Ovary (tissue), 9 donors: ENCODE results near the gene ARID1B. TPM values are rescaled to one million over a fixed set of nuclear protein-coding genes. Genes with fewer than 3 reads are reported as not detected.

ENCODE experiments used
- DNase-seq, 5 donors: peaks; one replicate each; pipeline ENCODE4 v3.0.0-alpha.2; 2019 to 2020
- H3K27ac ChIP-seq, 2 donors: fragments of 200-600 bp; one replicate each; pipeline versions ENCODE4 v1.5.1 to v1.8.0; 2019 to 2022
- H3K27me3 ChIP-seq: fragments of 200-600 bp; one replicate; pipeline ENCODE4 v1.8.0; 2022
- H3K36me3 ChIP-seq: fragments of 200-600 bp; sonication (generic); one replicate; pipeline ENCODE4 v1.5.1; 2019
- H3K4me1 ChIP-seq: one replicate; pipeline ENCODE4 v1.8.1; 2013; ENCODE audit warnings: mild to moderate bottlenecking, moderate library complexity; ENCODE audit not compliant: insufficient read depth
- H3K4me3 ChIP-seq: fragments of 200-600 bp; sonication (generic); one replicate; pipeline ENCODE4 v1.5.1; 2017
- H3K9me3 ChIP-seq, 2 donors: fragments of 200-600 bp in 1 of 2; sonication (generic) in 1 of 2; one replicate each; pipeline versions ENCODE4 v1.5.1 to v1.8.1; 2013 to 2019; ENCODE audit warnings: mild to moderate bottlenecking in 1 of 2, moderate library complexity in 1 of 2
- CTCF ChIP-seq, 3 donors: fragments of 450-650 bp in 2 of 3; fragments of 200-600 bp in 1 of 3; IDR thresholded peaks; one replicate each; pipeline versions ENCODE4 v1.5.1 to v1.8.0; 2016 to 2022; ENCODE audit warnings: antibody characterized with exemption in 3 of 3, mild to moderate bottlenecking in 1 of 3
- EP300 ChIP-seq: sonication (generic); formaldehyde crosslinking; IDR thresholded peaks from one replicate; pipeline ENCODE4 v1.6.1; 2017; ENCODE audit warnings: antibody characterized with exemption
- POLR2A ChIP-seq: fragments of 450-650 bp; IDR thresholded peaks from one replicate; pipeline ENCODE4 v1.6.1; 2017; ENCODE audit warnings: antibody characterized with exemption, mild to moderate bottlenecking, moderate library complexity
- WGBS, 3 donors: extraction: QIAGEN DNeasy Blood & Tissue Kit in 1 of 3; methylation state at CpG; one replicate each; pipeline versions ENCODE4 v1.1.5 to v1.1.7; 2013 to 2017; 5-methylcytosine and 5-hydroxymethylcytosine counted together
- intact Hi-C, 4 donors: fragments of 100-400 bp; cut with DNase I; formaldehyde crosslinking; loops; one replicate each; pipeline versions ENCODE4 v1.11.0 to v1.15.1; 2022 to 2023
- polyA plus RNA-seq, 2 donors: library from polyadenylated mRNA; stranded (reverse); fragments of 200-250 nt in 1 of 2; fragments of 350-450 nt in 1 of 2; fragmentation: Illumina TruSeq in 1 of 2; extraction: RNeasy Lipid Tissue Mini Kit (QIAGEN cat#74804) in 1 of 2; gene quantifications; one replicate each; pipeline ENCODE4 v1.2.3, GENCODE V29; 2013 to 2014
- total RNA-seq, 7 donors: library from RNA; depleted of rRNA in 2 of 7; stranded (reverse); fragments of >200 nt in 2 of 7; fragmentation: NEBNext Ultra II Directional in 3 of 7; extraction: Animal tissue kit (Norgen Biotek cat#: 25700) in 3 of 7; gene quantifications; one replicate each; pipeline versions ENCODE4 v1.1.0 to v1.2.4, GENCODE V29; 2016 to 2023
- donor health status: DM: no; HTN: no; CAD: no; lungs with moderate emphysema.
- donor health status: DM: no; HTN: no; CAD: no.
- donor health status: Bipolar disorder and iron deficiency.
- donor health status: DM: yes; HTN: yes; CAD: no.
- donor health status: DM: no; HTN: no; CAD: no.
- donor health status: DM: yes; HTN: yes; CAD: no.

Gene ARID1B
- total and polyA plus RNA-seq, 9 donors, result 33.2 to 144 (median 105) TPM

DNA sequence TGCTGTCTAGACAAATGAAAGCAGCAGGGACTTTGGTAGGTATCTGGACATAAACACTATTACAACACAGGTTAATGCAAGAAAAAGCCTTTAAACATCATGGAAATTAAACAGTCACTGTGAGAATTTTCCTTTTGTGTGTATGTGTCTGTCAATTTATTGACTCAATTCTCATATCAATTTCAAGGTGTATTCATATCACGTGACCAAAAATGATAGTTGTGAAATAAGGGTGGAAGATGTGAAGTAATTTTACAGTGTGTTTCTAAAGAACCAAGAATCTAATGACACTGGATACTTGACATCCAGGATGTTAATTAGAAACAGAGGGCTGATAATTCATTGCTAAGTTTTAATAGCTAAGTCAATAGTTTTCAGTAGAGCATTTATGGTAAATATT is 302.1 kb downstream of the ARID1B start:
- peaks cover 11% of the 10 kb centered on the region for H3K4me1 ChIP-seq
- intact Hi-C loops, result no loop called here
- no peaks in the 10 kb centered on the region for H3K9me3 ChIP-seq
- no peaks in the 10 kb centered on the region for H3K36me3 ChIP-seq
- 73 to 84% (median 82%) methylated on average over 1 of the region's 1 CpG for WGBS, 3 donors
- DNase-seq, result no peak
- H3K27me3 ChIP-seq, result no peaks in the 10 kb centered on the region
- TF ChIP-seq EP300 (no peak), CTCF (IDR thresholded peaks at IDR 0.05) (no peak), POLR2A (no peak)
- no peak overlapping the region for H3K27ac ChIP-seq
- H3K4me3 ChIP-seq, result no peak overlapping the region

DNA sequence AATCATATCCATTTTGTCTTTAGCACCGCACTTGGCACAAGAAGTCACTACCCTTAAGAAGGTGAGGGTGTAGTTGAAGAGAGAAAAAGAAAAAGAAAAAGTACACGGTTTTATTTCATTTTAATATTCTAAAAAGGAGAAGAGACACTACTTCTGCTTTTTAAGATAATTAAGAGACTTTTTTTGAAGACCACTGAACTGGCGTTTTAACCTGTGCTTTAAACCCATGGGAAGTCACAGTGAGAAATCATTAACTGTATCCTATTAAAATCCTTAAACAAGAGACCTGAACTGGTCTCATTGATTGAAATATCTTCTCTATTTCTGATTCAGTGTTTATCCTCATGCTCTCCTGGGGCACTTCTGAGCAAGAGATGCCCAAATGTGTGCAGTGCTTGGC is 302.6 kb downstream of the ARID1B start:
- DNase-seq, result no peak
- Histone ChIP-seq H3K4me1 (peaks cover 10% of the 10 kb centered on the region), H3K27me3 (no peaks in the 10 kb centered on the region), H3K36me3 (no peaks in the 10 kb centered on the region), H3K9me3 (no peaks in the 10 kb centered on the region), H3K27ac (no peak overlapping the region), H3K4me3 (no peak overlapping the region)
- 83 to 88% (median 87%) methylated on average over 3 of the region's 3 CpGs for WGBS, 3 donors
- TF ChIP-seq CTCF (IDR thresholded peaks at IDR 0.05) (no peak), POLR2A (no peak), EP300 (no peak)
- intact Hi-C loops, result loop anchor here in 1 of 4 donors (10.0 kb wide), 1 partner anchor 1555 kb away; no protein-coding TSS in a partner anchor

- no peak for DNase-seq
- Histone ChIP-seq H3K27ac (no peak overlapping the region), H3K4me3 (no peak overlapping the region), H3K36me3 (no peaks in the 10 kb centered on the region), H3K27me3 (no peaks in the 10 kb centered on the region), H3K9me3 (no peaks in the 10 kb centered on the region), H3K4me1 (peaks cover 5% of the 10 kb centered on the region)
- intact Hi-C loops, result loop anchor here in 1 of 4 donors (10.0 kb wide), 1 partner anchor 1556 kb away; no protein-coding TSS in a partner anchor
- TF ChIP-seq CTCF (IDR thresholded peaks at IDR 0.05), result no peak
- no peak for TF ChIP-seq EP300
- no peak for TF ChIP-seq POLR2A
Measured at GRCh38 chr6:157080986-157081391, 303.8 kb downstream of the ARID1B start.

GRCh38 chr6:157083343-157083742 is 306.2 kb downstream of the ARID1B start:
- Histone ChIP-seq H3K27ac (no peak overlapping the region), H3K9me3 (no peaks in the 10 kb centered on the region), H3K27me3 (no peaks in the 10 kb centered on the region), H3K4me1 (peaks cover 2% of the 10 kb centered on the region), H3K4me3 (no peak overlapping the region), H3K36me3 (no peaks in the 10 kb centered on the region)
- intact Hi-C loops, result loop anchor here in 1 of 4 donors (10.0 kb wide), 1 partner anchor 1559 kb away; no protein-coding TSS in a partner anchor
- no peak for TF ChIP-seq EP300
- TF ChIP-seq POLR2A, result no peak
- TF ChIP-seq CTCF (IDR thresholded peaks at IDR 0.05), result no peak
- no peak for DNase-seq
- WGBS, 3 donors, result 80 to 82% (median 81%) methylated on average over 7 of the region's 7 CpGs
